NOMO-1 treated with dmso at 0.1 percent for 144 hours (cell line): Measurements from ENCODE around the gene MRPL24.

ENCODE experiments used
- DNase-seq: peaks from one replicate; lab custom pipeline; 2025; ENCODE audit not compliant: unreplicated experiment; lab: John Stamatoyannopoulos, UW

The MRPL24 gene

DNA sequence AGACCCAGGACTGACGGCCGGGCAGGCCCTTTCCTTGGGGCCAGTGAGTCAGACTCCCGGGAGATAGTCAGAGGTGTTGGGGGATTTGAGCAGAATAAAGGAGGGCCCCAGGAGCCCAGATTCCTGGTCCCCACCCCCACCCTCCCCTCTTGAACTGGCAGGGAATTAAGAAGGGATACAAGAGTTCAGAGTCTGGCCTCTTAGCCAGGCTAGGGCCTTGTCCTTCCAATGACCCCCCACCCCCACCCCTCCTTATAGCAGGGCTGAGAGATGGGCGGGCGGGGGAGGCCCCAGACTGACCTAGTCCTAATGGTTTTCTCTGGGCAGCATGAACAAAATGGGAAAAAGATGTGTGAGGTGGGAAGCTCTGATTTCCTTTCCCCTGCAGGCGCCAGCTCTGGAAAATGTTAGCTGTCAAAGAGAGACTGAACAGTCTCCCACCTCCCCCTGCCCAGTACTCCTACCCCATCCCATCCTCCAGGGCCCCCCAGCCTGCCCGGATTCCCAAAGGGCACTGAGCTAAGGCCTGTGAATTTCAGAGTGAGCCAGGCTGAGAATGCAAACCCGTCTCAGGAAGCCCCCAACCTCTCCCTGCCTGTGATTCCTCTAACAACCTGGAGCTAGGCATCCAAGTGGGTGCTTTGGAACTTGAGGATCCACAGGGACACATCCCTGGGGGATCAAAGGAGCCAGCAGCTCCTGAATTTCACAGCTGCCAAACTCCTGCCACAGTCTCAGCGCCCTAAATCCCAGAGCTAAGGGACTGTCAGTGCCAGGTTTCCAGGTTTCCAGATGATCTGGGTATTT, 29.7 kb downstream of the MRPL24 start:
- no peak for DNase-seq

DNA sequence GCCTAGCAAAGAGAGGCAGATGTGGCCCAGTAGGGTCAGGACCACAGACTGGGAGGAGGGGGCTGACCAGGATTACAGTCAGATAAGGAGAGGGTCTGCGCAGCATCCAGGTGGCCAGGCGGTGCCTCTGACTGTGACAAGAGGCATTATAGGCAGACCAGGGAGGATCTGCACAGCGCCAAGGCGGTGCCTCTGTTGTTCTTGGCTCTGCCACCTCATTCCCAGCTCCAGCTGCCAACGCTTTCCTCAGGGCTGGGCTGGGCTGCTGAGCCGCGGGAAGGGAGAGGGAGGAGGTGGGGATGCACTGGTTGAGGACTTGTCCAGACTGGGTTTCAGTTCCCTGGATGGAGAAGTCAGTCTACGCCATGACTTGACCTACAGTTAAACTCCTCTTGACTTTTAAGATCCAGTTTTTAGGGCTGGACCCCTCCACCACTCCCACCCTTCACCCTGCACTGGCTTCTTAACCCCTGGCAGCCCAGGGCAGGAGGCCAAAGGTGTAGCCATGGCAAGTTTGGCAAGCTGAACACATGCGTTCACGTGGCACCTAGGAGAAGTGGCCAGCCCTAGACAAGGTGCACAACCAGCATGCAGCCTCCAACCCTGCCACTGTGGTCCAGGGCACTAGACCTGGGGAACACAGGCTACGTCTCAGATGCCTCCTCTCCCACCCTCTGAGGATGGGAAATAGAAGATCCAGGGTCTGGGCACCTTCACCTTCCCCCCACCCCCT, 31.0 kb downstream of the MRPL24 start:
- DNase-seq: no peak

DNA sequence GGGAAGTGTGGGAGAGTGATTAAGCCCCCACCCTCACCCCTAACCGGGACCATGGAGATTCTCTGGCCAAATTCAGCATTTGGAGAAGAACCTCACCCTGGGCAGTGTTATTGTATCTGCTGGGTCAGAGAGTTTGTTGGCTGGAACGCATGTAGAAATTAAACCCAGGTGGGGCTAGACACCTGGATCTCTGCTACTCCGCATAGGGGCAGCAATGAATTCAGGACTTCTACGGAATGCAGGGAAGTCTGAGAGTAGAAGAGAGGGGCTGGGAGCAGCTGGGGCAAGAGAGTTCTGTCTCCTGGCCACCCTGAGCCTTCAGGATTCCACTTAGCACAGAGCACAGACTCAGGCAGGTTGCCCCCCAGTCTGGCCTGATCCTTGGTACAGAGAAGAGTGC, 31.9 kb downstream of the MRPL24 start:
- DNase-seq: no peak

DNA sequence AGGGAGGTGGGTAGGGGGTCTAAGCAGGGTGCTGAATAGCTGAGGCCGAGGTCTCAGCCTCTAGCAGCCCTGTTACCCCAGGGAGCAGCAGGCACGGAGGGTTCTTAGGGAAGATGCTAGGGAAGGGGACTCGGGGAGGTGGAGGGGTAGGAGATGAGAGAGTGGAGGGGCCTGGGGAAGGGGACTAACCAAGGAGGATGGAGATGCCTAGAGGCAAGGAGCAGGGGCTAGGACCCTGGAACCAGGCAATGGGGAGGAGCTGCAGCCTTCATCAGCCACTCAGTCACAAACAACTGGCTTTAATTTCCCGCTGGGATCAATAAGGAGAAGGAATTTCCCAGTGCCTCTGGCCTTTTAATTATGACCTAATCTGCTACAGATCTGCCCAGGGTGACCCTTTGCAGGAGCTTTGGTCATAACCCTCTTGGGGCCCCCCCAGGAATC, 32.6 kb downstream of the MRPL24 start:
- DNase-seq: no peak

DNA sequence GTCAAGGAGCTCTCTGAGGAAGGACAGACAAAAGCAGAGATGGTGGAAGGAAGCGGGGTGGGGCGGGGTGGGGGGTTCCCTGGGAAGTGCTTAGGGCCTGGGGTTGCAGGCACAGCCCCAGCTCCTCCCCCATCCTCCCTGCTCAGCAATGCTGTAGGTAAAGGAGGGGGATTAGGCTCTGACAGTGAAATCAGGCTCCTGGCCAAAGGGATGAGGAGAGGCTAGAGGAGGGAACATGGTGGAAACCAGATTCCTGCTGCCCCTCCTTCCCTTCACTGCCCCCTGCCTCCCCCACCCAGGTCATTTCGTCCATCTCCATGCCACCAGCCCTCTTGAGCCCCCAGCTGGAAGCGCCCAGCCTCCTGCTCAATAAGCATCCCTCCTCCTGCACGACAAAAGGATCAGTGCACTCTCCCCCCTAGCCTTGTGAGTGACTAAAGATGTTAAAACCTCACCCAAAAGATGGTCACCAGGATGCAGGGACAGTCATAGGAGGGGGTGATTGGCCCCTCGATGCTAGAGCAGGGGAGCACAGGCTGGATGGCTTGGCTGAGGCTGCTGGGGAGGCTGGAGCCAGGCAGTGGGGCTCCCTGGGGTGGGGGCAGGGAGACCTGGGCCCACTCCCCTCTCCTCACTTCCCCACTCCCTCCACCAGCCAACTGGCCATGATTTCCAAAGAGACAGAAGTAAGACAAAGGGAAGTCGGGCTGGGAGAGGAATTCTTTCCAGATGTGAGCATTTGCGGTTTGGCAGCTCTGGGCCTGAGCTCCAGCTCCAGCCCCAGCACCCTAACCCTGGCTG, 33.3 kb downstream of the MRPL24 start:
- no peak for DNase-seq

DNA sequence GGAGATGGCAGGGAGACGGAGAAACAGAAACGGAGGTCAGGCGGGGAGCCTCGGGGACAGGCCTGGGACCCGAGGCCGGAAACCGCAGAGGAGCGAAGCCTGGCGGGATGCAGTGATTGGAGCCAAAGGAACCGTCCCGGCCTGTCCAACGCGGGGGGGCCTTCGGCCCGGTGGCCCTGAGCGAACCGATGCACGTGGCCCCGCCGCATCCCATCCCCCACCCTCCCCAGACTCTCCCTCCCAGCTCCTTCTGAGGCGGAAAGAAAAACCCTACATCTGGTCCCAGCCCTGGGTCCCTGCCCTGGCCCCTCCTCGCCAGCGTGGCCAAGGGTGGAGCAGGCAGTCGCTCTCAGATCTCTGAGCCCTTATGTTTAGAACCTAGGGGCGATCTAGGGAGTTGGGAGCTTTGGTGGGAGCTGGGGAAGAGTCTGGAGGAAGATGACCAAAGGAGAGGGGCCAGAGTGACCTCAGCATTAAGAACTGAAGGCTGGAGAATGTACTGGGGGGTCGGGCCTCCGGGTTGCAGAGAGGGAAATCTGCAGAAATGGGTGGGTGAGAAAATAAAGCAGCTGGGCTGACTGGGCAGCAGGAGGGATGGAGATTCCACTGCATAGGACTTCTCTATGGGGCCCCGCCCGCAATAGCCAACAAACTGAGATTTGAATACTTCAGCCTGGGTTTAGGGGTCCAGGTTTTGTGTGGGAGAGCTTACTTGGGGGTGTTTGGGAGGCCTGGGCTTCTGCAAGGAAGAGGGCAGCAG, 34.1 kb downstream of the MRPL24 start:
- no peak for DNase-seq

DNA sequence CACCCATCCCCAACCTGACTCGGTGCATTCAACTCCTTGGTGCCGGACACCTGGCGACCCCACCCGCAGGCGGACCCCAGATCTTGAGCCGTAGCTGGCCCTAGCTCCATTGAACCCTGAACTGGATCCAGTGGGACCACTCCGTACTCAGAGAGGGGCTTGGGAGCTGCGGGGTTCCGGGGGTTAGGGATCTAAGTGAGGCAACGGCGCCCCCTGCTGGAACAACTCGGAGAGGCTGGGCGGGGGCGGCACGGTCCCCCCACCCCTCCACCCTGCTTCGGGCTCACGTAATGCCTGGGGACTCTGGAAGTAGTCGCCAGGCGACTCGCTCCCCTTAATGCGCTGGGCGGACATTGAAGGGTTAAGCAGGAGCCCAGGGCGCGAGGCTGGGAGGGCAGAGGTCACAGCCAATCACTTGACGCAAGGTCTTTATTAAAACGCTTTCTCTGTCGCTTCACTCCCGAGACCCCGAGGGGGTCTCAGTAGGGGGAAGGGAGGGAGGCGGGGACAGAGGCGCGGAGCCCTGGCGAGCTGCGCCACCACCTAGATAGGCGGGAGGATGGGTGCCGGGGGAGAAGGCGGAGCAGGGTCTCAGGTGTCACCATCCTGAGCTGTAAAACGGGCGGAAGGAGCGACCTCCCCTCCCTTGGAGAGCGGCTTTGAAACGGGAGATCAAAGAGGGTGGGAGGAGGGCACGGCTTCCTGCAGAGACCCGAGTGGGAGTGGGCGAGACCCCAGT, 34.8 kb downstream of the MRPL24 start:
- no peak for DNase-seq

DNA sequence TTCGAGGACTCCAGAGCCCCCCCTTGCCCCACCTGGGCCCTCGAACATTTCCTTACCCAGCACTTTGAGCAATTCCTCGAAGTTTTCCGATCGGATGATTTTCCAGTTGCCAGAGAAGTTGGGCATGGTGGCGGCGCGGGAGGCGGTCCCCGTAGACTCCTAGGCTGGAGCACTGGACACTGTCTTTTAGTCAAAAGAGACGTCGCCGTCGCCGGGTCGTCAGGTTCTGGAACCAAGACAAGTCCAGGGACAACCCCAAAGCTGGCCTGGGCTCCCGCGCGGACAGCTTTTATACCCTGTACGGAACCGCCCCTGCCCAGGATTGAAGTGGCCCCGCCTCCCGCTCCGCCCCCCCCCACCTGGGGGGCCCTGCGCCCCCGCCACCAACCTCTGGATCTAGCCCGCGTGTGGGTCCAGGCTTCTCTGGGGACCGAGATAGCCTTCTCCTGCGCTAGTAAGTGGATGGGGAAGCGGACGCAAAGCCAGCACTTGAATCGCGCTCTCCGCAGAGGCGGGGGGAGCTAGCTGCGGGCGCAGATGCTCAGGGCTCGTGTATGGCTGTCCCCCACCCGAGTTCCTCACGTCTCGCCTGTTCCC, 35.5 kb downstream of the MRPL24 start, which contains the start of gene CRABP2:
Gene CRABP2 (minus strand): TSS at position 263 of the 597 bp plus-strand sequence. CDS start 137 bp downstream, at position 126.
- DNase-seq: no peak

DNA sequence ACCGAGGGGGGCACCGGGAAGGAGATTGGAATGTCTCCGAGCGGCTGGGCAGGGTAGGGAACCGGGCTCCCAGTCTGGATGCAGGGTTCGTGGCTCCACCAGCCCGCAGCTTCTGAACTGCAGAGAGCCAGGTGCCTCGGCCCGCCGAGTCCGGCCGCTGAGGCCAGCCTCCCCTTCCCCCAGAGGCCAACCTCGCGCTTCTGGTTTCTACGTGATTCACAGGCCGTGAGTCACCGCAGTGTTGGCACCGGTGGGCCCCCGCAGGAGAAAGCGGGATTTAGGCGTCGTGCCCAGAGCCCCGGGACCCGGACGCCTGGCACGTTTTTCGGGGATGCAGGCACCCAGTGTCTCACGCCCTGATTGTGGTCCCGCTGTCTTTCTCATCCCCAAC, 36.0 kb downstream of the MRPL24 start:
- no peak for DNase-seq

DNA sequence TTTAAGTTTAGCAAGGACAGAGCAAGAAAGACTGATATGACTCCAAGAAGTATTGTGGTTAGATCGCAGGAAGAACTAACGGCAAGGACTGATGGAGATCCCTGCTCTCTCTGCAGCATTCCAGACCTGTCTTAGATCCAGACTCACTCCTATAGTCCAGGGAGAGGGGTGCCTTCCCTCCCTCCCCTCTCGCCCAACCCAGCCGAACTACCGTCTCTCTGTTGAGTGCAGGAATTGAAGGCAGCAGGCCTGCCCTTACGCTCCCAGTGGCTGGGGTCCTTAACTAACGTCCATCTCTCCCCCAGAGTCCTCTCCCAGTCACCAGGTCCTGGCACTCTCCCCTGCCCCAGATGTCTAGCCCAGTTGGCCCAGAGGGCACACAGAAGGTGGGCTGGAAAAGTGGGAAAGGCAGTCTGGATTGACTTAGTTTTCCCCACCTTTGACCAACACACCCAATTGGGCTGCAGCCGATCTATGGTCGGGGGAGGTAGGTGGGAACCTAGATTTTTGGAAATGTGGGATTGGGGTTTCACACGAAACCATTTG, 36.6 kb downstream of the MRPL24 start:
- DNase-seq: no peak

DNA sequence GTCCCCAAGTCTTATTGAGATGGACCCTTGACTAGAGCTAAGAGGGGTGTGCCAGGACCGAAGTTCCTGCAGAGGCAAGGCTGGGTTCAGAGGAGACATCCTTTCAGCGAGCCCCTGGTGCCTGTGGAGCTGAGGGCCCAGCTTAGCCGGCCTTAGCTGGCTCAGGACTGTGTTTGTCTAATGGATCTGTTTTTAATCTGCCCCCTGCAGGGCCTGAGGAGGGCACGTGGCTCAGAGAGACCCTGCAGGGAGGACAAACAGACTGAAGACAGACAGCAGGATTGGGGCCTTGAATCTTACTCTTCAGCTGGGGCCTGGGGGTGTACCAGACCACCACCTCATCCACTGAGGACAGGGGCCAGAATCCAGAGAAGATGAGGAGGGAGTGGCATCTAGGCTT, 37.1 kb downstream of the MRPL24 start:
- no peak for DNase-seq

DNA sequence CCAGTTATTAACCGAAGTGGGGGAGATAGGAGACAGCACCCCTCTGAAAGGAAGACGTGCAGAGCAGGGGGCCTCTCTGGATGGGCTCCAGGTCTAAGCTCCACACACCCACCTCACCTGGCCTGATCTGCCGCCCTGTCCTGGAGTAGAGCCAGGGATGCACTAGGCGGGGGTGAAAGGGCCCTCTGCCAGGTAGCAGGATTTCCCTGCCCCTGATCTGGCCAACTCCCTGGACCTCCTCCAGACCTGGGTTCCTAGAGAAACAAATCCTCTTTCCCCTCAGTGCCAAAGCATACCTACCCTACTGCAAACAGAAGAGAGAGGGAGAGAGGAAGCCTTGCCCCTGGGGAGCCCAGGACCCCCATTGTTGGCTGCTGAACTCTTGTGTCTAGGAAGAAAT, 37.6 kb downstream of the MRPL24 start:
- no peak for DNase-seq

DNA sequence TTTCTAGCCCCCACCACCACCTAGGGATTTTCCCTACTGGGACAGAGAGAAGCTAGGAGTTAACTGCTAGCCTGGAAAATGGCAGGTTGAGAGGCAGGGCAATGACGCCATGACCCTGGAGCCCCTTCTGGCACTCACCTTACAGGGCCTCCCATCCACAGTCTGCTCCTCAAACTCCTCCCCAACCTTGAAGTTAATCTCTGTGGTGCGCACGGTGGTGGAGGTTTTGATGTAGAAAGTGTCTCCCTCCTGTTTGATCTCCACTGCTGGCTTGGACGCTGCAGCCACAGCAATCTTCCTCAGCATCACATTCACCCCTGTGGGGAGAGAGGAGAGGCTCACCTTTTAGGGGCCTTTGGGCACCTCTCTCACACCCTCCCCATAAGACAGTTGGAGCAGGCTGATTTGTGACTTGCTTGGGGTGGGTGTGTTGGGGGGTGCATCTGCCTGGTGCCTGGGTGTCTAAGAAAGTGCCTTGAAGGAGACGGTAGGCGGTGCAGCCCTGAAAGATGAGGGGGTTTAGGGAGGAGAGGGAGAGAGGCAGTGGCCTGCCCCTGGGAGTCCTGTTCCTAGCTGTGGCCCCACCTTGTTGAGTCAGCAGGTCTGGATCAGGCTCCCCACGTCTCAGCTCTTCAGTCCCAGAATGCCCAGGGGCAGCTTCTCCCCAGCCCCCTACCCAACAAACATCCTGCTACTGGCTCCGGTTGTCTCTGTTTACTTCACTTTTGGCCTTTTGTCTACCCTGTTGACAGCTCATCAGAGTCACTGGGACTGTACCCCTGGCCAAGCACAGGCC, 40.0 kb downstream of the MRPL24 start:
- DNase-seq: no peak

DNA sequence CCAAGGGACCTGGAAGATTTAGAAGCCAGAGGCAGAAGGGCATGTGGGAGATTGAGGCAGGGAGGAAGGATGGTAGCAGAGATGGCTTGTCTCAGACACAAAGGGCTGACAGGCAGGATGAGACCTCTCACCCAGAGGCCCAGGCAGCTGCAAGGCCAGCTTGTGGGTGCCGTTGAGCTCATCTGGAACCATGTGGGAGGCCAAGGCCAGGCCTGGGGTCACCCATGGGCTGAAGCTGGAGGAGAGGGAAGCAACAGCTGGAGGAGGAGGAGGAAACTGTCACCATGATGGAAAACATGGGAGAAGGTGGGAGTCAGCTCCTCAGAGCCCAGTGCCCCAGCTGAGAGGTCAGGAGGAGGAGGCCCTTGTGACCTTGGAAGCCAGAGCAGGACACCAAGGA, 41.9 kb downstream of the MRPL24 start:
- no peak for DNase-seq

DNA sequence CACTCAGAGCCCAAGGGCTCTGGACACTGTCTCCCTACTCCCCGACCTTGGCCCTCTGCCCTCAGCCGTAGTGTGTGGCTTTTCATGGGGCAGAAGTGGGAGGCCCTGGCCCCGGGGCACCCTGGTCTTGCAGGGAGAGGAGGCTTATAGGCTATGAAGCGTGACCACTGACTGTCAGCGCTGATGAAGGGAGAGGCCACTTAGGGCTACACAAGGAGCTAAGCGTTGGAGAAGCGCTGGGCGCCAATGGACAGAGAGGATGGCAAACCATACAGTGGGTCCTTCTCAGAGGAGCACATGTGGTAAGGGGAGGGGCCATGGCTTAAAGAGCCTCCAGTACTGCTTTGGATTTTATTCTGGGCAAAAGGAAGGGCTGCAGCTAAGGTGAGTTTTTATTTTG, 43.4 kb downstream of the MRPL24 start:
- DNase-seq: no peak

DNA sequence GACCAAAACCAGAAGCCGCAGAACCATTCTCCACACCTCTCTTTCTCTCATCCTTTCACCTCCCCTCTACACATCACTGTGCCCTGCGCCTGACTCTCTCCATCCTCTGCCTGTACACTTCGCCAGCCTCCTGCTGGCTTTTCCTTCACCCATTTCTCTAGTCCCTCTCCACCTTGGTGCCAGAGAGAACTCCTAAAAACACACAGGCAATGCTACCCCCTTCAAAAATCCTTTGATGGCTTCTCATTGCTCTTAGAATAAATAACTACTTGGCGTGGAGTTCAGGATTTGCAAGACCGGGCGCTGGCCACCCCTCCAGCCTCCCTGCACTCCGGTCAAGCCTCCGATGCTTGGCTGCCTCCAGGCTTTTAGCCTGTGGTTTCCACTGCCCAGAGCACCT, 44.1 kb downstream of the MRPL24 start:
- no peak for DNase-seq

DNA sequence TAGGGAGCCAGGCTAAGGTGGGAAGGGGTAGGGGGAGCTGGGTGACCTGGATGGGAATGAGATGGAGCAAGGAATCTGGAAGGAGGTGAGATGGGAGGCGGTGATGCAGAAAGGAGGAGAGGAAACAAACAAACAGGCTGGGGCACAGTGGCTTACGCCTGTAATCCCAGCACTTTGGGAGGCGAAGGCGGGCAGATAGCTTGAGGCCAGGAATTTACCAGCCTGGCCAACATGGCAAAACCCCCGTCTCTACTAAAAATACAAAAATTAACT, 46.3 kb downstream of the MRPL24 start:
- DNase-seq: no peak

DNA sequence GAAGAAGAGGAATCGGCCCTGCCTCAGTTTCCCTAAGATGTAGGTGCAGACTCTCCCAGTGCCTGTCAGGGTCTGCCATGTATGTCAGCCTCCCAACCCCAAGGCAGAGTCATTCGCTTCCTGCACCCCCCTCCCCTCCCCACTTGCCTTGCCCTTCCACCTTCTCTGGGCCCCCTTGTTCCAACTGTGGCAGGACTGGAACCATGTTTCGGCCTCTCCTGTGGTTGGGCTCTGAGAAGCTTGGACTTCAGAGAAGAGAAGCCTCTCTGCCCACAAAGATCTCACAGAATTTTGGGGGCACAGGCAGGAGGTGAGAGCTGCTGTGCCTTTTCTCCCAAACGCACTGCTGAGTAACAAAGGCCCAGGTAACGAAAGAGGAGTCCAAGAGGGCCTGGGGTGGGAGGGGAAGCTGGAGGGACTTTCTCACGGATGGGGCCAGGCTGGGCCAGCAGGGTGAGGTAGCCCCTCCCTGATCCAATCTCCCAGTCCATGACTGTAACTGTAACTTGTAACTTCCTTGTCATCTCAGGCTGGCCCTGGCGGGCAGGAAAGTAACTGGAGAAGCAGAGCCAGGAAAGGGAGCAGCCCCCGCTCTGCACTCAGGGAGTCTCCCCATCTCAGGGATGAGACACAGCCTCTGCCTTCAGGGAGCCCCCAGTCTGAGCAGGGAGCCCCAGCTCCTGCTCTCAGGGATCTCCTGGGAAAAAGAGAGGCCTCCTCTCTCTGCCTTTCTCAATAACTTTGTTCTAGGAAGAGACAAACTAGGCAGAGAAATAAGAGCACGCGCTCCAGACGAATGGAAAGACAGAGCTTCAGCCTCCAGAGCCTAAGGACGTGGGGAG, 46.8 kb downstream of the MRPL24 start:
- no peak for DNase-seq
